Upper lobe of left lung (tissue), 6 donors: ENCODE results near the gene CSTPP1. TPM values are rescaled to one million over a fixed set of nuclear protein-coding genes. Genes with fewer than 3 reads are reported as not detected.
"Not testable (repeated sequence)": the region's sequence is repeated elsewhere in the genome, so short reads cannot be mapped to it uniquely, and the experiment has no call there.

Experiments used
- ATAC-seq, 2 donors: fragments of 200-7000 bp; cut with Tn5 transposase; one replicate each; pipeline ENCODE4 v1.9.1; 2022; ENCODE audit warnings: mild to moderate bottlenecking in 2 of 2, moderate library complexity in 2 of 2; ENCODE audit not compliant: low FRiP score in 2 of 2
- DNase-seq, 2 donors: peaks; one replicate each; pipeline ENCODE4 v3.0.0-alpha.2; 2019 to 2020
- H3K27ac ChIP-seq, 4 donors: fragments of 200-600 bp; sonication (generic); one replicate each; pipeline ENCODE4 v1.5.1; 2016 to 2019
- H3K27me3 ChIP-seq, 4 donors: fragments of 200-600 bp; sonication (generic); one replicate each; pipeline ENCODE4 v1.5.1; 2017 to 2019
- H3K36me3 ChIP-seq, 4 donors: fragments of 200-600 bp; sonication (generic); one replicate each; pipeline ENCODE4 v1.5.1; 2016 to 2019
- H3K4me1 ChIP-seq, 4 donors: fragments of 200-600 bp; sonication (generic); one replicate each; pipeline ENCODE4 v1.5.1; 2018 to 2019
- H3K4me3 ChIP-seq, 4 donors: fragments of 200-600 bp; sonication (generic); one replicate each; pipeline ENCODE4 v1.5.1; 2017 to 2019; ENCODE audit warnings: mild to moderate bottlenecking in 2 of 4, moderate library complexity in 1 of 4
- H3K9me3 ChIP-seq, 4 donors: fragments of 200-600 bp; sonication (generic); one replicate each; pipeline ENCODE4 v1.5.1; 2018 to 2019
- EP300 ChIP-seq, 4 donors: sonication (generic); formaldehyde crosslinking; IDR thresholded peaks; one replicate each; pipeline ENCODE4 v1.5.1; 2017; ENCODE audit warnings: antibody characterized with exemption in 4 of 4, control low read depth in 2 of 4
- POLR2A ChIP-seq, 4 donors: fragments of 450-650 bp; IDR thresholded peaks; one replicate each; pipeline ENCODE4 v1.5.1; 2016 to 2017; ENCODE audit warnings: antibody characterized with exemption in 4 of 4, mild to moderate bottlenecking in 2 of 4
- POLR2AphosphoS5 ChIP-seq, 2 donors: sonication (generic); formaldehyde crosslinking; IDR thresholded peaks; one replicate each; pipeline ENCODE4 v1.5.1; 2017; ENCODE audit warnings: antibody characterized with exemption in 2 of 2
- WGBS, 2 donors: methylation state at CpG; one replicate each; pipeline ENCODE4 v1.1.5; 2017 to 2018; 5-methylcytosine and 5-hydroxymethylcytosine counted together
- total RNA-seq, 6 donors: library from RNA; depleted of rRNA in 4 of 6; stranded (reverse); fragments of >200 nt in 4 of 6; gene quantifications; one replicate each; pipeline versions ENCODE4 v1.1.0 to v1.2.1, GENCODE V29; 2016 to 2021
- TF ChIP-seq, protein P1 (sequence below), 6 experiments: fragments of 450-650 bp in 4 of 6; fragments of 200-600 bp in 2 of 6; sonication (generic) in 2 of 6; IDR thresholded peaks; one replicate each; pipeline ENCODE4 v1.5.1; 2016 to 2019; ENCODE audit warnings: antibody characterized with exemption in 6 of 6
- donor health status: DM: no; HTN: no; CAD: no; lungs with moderate emphysema.
- donor health status: DM: no; HTN: yes; CAD: no; lungs with severe emphysema.

CSTPP1 gene
- total RNA-seq, 6 donors from 2014 or later: 23.9 to 71.2 (median 47.2) TPM

DNA sequence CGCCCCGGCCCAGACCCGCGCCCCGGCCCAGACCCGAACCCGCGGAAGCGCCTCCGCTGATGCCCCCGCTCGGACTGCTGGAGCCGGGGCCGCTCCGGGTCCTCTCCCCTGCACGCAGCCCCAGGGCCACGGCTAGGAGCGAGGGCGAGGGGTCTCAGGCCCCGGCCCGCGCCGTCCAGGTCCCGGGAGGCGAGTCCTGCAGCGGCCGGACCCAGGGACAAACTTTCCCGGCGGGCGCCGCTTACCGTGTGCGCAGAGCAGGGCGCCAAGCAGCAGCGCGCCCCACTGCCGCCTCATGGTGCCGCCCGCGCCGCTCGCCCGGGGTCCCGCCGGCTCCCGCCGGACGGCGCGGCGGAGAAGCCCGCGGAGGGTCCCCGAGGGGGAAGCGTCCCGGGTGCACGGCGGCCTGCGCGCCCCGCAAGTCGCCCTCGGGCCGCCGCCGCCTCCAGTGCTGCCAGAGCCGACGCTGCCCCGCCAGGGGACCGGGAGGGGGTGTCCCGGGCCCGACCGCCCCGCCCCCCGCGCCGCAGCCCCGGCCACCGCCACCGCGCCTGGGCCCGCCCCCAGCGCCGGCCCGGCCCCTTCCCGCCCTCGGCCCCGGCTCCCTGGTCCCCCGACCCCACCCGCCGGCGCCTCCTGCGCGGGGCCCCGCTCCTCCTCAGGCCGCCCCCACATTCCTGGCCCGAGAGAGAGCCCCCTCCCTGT lies 18.3 kb upstream of the CSTPP1 start, which contains the start of gene LRP4:
Gene LRP4 (minus strand): TSS at position 468 of the 705 bp plus-strand sequence. CDS start 171 bp downstream, at position 297.
- Histone ChIP-seq H3K9me3 (no peaks in the 10 kb centered on the region), H3K4me3 (peak within 1 kb of the TSS; percentile 28 to 68 (median 58)), H3K27ac (peak within 1 kb of the TSS; percentile 39 to 80 (median 62)), H3K4me1 (peaks cover 21 to 39% (median 30%) of the 10 kb centered on the region in 4 donors), H3K27me3 (peaks cover 0 to 24% (median 9%) of the 10 kb centered on the region in 4 donors), H3K36me3 (no peaks in the 10 kb centered on the region)
- 0 to 1% methylated on average over 4 to 26 of the region's 97 CpGs for WGBS, 2 donors
- TF ChIP-seq, protein P1, sequence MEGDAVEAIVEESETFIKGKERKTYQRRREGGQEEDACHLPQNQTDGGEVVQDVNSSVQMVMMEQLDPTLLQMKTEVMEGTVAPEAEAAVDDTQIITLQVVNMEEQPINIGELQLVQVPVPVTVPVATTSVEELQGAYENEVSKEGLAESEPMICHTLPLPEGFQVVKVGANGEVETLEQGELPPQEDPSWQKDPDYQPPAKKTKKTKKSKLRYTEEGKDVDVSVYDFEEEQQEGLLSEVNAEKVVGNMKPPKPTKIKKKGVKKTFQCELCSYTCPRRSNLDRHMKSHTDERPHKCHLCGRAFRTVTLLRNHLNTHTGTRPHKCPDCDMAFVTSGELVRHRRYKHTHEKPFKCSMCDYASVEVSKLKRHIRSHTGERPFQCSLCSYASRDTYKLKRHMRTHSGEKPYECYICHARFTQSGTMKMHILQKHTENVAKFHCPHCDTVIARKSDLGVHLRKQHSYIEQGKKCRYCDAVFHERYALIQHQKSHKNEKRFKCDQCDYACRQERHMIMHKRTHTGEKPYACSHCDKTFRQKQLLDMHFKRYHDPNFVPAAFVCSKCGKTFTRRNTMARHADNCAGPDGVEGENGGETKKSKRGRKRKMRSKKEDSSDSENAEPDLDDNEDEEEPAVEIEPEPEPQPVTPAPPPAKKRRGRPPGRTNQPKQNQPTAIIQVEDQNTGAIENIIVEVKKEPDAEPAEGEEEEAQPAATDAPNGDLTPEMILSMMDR (IDR thresholded peaks at IDR 0.05): peak in 1 of 6 experiments; percentile 30
- TF ChIP-seq POLR2AphosphoS5 (IDR thresholded peaks at IDR 0.05) (no peak), POLR2A (IDR thresholded peaks at IDR 0.05) (no peak), EP300 (IDR thresholded peaks at IDR 0.05) (no peak)
- DNase-seq: peak in 1 of 2 donors; percentile 92
- peak in 1 of 2 donors; percentile 68 for ATAC-seq

DNA sequence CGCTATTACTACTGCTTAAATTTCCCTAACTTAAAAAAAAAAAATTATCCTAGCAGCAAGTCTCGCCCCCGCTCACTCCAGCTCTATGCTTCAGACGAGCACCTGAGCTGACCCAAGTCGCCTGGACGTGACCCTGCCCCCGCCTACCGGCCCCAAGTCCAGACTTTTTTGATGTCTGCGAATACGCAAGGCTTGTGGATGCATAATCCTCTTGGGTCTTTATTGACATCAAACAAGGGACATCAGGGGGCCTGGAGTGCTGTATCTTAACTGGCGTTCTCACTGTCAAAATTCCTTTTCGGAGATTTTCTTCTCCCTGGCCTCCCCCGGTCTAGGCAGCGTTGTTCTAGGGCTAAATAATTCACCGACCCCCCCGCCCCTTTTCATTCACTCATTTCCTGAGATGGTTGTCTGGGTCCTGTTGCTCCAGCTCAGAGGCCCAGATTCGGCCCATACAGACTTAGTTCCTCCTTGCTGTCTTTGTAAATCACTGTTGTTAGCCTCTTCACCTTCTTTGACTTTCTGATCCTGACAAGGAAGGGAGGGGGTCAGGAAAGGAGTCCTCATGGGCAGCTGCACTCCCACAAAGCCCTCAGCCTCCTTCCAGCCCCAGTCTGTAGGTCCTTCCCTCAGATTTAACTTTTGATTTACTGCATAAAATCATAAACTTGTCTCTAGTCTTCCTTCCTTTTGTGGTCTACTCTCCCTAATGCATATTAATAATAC lies 17.6 kb upstream of the CSTPP1 start:
- Histone ChIP-seq H3K36me3 (no peaks in the 10 kb centered on the region), H3K27ac (peak overlapping the region in 3 of 4 donors; percentile 35 to 54 (median 46)), H3K27me3 (peaks cover 0 to 24% (median 9%) of the 10 kb centered on the region in 4 donors), H3K4me1 (peaks cover 21 to 39% (median 30%) of the 10 kb centered on the region in 4 donors), H3K9me3 (no peaks in the 10 kb centered on the region), H3K4me3 (peak overlapping the region in 3 of 4 donors; percentile 57 to 68 (median 59))
- TF ChIP-seq, protein P1 (IDR thresholded peaks at IDR 0.05): no peak
- TF ChIP-seq POLR2A (IDR thresholded peaks at IDR 0.05): no peak
- no peak for TF ChIP-seq EP300 (IDR thresholded peaks at IDR 0.05)
- TF ChIP-seq POLR2AphosphoS5 (IDR thresholded peaks at IDR 0.05): no peak
- ATAC-seq (no peak), DNase-seq (no peak)
- 23 to 24% methylated on average over 17 of the region's 17 CpGs for WGBS, 2 donors

DNA sequence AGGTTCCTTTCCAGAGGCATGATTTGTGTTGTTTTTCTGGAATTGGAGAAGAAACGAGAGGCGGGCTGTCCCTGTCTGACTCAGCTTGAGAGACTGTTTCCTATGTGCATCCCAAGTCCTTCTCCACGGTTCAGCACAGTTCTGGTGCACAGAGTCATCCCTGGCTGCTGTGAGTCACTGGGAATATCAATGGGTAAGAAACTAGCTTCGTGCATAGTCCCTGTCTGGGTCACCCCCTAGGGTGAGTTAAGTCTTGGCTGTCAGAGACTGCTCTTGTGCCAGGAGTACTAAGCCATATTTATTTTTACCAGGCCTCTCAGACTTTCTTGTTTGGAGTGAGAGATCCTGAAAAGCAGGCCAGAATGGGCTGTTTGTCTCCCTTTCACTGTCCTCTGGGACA lies 15.8 kb upstream of the CSTPP1 start:
- Histone ChIP-seq H3K27me3 (peaks cover 0 to 24% (median 9%) of the 10 kb centered on the region in 4 donors), H3K36me3 (no peaks in the 10 kb centered on the region), H3K9me3 (no peaks in the 10 kb centered on the region), H3K27ac (peak overlapping the region in 1 of 4 donors; percentile 17), H3K4me3 (no peak overlapping the region), H3K4me1 (peaks cover 21 to 39% (median 30%) of the 10 kb centered on the region in 4 donors)
- ATAC-seq (peak; percentile 70 to 86), DNase-seq (no peak)
- 74 to 84% methylated on average over 4 of the region's 4 CpGs for WGBS, 2 donors
- TF ChIP-seq EP300 (IDR thresholded peaks at IDR 0.05) (no peak), POLR2A (IDR thresholded peaks at IDR 0.05) (no peak), POLR2AphosphoS5 (IDR thresholded peaks at IDR 0.05) (no peak)
- TF ChIP-seq, protein P1 (IDR thresholded peaks at IDR 0.05): no peak

DNA sequence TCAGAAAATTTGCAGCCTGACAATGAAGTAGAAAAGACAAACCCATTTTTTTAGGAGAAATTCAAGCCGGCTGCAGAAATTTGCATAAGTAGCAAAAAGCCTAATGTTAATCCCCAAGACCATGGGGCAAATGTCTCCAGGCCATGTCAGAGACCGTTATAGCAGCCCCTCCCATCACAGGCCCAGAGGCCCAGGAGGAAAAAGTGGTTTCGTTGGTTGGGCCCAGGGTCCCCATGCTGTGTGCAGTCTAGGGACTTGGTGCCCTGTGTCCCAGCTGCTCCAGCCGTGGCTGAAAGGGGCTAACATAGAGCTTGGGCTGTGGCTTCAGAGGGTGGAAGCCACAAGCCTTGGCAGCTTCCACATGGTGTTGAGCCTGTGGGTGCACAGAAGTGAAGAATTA lies 8.6 kb upstream of the CSTPP1 start:
- H3K36me3 ChIP-seq, DNase-seq, ATAC-seq, H3K27ac ChIP-seq, H3K4me1 ChIP-seq, H3K9me3 ChIP-seq, H3K27me3 ChIP-seq, H3K4me3 ChIP-seq: not testable (repeated sequence)
- WGBS, 2 donors: 91% methylated on average over 3 to 4 of the region's 4 CpGs

DNA sequence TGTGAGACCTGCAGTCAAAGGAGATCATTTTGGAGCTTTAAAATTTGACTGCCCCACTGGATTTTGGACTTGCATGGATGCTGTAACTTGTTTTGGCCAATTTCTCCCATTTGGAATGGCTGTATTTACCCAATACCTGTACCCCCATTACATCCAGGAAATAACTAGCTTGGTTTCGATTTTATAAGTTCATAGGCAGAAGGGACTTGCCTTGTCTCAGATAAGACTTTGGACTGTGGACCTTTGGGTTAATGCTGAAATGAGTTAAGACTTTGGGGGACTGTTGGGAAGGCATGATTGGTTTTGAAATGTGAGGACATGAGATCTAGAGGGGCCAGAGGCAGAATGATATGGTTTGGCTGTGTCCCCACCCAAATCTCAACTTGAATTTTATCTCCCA lies 7.9 kb upstream of the CSTPP1 start:
- H3K4me3 ChIP-seq, H3K9me3 ChIP-seq, ATAC-seq, DNase-seq, H3K27ac ChIP-seq, H3K27me3 ChIP-seq, H3K36me3 ChIP-seq, H3K4me1 ChIP-seq: not testable (repeated sequence)
- 60 to 100% methylated on average over 1 of the region's 1 CpG for WGBS, 2 donors
